Heart right ventricle (tissue), 16 donors: ENCODE measurements around the gene KCTD4. TPM values are rescaled to one million over a fixed set of nuclear protein-coding genes. Genes with fewer than 3 reads are reported as not detected.

Experiments used
- ATAC-seq, 8 donors: fragments of 200-7000 bp; cut with Tn5 transposase; one replicate each; pipeline ENCODE4 v1.9.1; 2020; ENCODE audit warnings: mild to moderate bottlenecking in 8 of 8, moderate library complexity in 8 of 8, moderate number of reproducible peaks in 1 of 8
- DNase-seq, 2 donors: peaks; one replicate each; pipeline ENCODE4 v3.0.0-alpha.2; 2020
- H3K27ac ChIP-seq, 10 donors: fragments of 200-600 bp; sonication (generic) in 2 of 10; one replicate each; pipeline versions ENCODE4 v1.5.0 to v1.8.0; 2020 to 2022; ENCODE audit warnings: mild to moderate bottlenecking in 3 of 10
- H3K27me3 ChIP-seq, 7 donors: fragments of 200-600 bp; one replicate each; pipeline ENCODE4 v1.8.0; 2021 to 2022; ENCODE audit warnings: mild to moderate bottlenecking in 2 of 7
- H3K36me3 ChIP-seq, 9 donors: fragments of 200-600 bp; sonication (generic) in 1 of 9; one replicate each; pipeline versions ENCODE4 v1.5.0 to v1.8.0; 2020 to 2022; ENCODE audit warnings: mild to moderate bottlenecking in 2 of 9
- H3K4me1 ChIP-seq, 9 donors: fragments of 200-600 bp; sonication (generic) in 1 of 9; one replicate each; pipeline versions ENCODE4 v1.5.0 to v1.8.0; 2020 to 2022; ENCODE audit warnings: mild to moderate bottlenecking in 4 of 9
- H3K4me3 ChIP-seq, 10 donors: fragments of 200-600 bp; sonication (generic) in 2 of 10; one replicate each; pipeline versions ENCODE4 v1.5.0 to v1.8.0; 2020 to 2022; ENCODE audit warnings: mild to moderate bottlenecking in 7 of 10, moderate library complexity in 2 of 10
- H3K9me3 ChIP-seq, 11 donors: fragments of 200-600 bp in 10 of 11; sonication (generic) in 2 of 11; one replicate each; pipeline versions ENCODE4 v1.5.0 to v1.8.0; 2013 to 2022; ENCODE audit warnings: mild to moderate bottlenecking in 2 of 11, control low read depth in 1 of 11, moderate library complexity in 1 of 11
- WGBS, 2 donors: extraction: QIAGEN DNeasy Blood & Tissue Kit; methylation state at CpG; one replicate each; pipeline ENCODE4 v1.1.7; 2013; ENCODE audit warnings: inconsistent platforms in 1 of 2; 5-methylcytosine and 5-hydroxymethylcytosine counted together
- intact Hi-C, 10 donors: fragments of 100-400 bp; cut with DNase I; formaldehyde crosslinking; loops; one replicate each; pipeline versions ENCODE4 v1.11.1 to v1.14.2; 2022
- polyA plus RNA-seq, 2 donors: library from polyadenylated mRNA; stranded (reverse); fragments of 200-250 nt; gene quantifications; one replicate each; pipeline ENCODE4 v1.2.3, GENCODE V29; 2013
- total RNA-seq, 10 donors: library from RNA; stranded (reverse); fragmentation: NEBNext Ultra II Directional in 3 of 10; extraction: Animal tissue kit (Norgen Biotek cat#: 25700) in 3 of 10; gene quantifications; one replicate each; pipeline versions ENCODE4 v1.2.1 to v1.2.4, GENCODE V29; 2021 to 2023
- TF ChIP-seq, protein P1 (sequence below), 9 donors: fragments of 200-600 bp; sonication (generic) in 2 of 9; IDR thresholded peaks; one replicate each; pipeline versions ENCODE4 v1.5.0 to v1.8.0; 2021 to 2022; ENCODE audit warnings: antibody characterized with exemption in 9 of 9, mild to moderate bottlenecking in 5 of 9, moderate library complexity in 1 of 9
- donor health status: Arrhythmogenic right ventricular cardiomyopathy.
- donor health status: ischemic (EF 13 %, LVEDD 7.1; RV severe dilation, severe dysfunction).
- donor health status: healthy with polysubstance abuse.
- donor health status: DM: no; HTN: yes; CAD: no.
- donor health status: DM: no; HTN: no; CAD: no.
- donor health status: ischemic (EF 25% LVEDD 6.9; RV normal size, moderate dysfunction).
- donor health status: ischemic (EF 25% LVEDD 5.7; RV mildly dilated, moderate dysfunction).
- donor health status: healthy.
- donor health status: DM: yes; HTN: yes; CAD: no.
- donor health status: Ischemic cardiomyopathy.
- donor health status: ischemic (EF 35%, LVEDD 5.7; RV mildly dilated, moderate dysfunction).
- donor health status: nonischemic (EF 11% LVEDD 7.7; RV severe dilation, severe dysfunction).
- donor health status: DM: yes; HTN: yes; CAD: no.
- donor health status: PGD.
- donor health status: ischemic (EF 29% LVEDD 5.4; RV normal size, mild dysfunction).
- donor health status: nonischemic (EF 23%, LVEDD 6.1; RV moderate dilation, normal function).

Gene KCTD4
- total and polyA plus RNA-seq, 12 donors = 0.01 to 0.16 (median 0.15) TPM; not detected in 9

DNA sequence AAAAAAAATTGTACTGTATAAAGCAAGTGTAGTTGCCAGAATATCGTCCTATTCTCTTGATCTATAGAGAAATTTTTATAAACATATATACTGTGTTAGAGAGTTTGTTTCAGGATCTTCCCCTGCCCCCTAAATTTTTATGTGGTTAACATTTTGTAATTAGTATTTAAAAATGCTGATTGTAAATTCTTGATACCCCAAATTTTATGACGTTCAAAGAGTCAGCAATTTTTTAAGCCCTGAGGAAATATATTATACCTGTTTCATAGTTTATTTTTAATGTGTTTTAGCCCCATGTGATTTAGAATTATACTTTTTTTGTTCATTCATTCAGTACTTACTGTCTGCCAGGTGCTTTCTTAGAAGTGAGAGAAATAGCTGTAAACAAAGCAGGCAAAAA lies 7.3 kb upstream of the KCTD4 start:
- WGBS, 2 donors = 46 to 62% methylated on average over 2 of the region's 2 CpGs
- TF ChIP-seq, protein P1, sequence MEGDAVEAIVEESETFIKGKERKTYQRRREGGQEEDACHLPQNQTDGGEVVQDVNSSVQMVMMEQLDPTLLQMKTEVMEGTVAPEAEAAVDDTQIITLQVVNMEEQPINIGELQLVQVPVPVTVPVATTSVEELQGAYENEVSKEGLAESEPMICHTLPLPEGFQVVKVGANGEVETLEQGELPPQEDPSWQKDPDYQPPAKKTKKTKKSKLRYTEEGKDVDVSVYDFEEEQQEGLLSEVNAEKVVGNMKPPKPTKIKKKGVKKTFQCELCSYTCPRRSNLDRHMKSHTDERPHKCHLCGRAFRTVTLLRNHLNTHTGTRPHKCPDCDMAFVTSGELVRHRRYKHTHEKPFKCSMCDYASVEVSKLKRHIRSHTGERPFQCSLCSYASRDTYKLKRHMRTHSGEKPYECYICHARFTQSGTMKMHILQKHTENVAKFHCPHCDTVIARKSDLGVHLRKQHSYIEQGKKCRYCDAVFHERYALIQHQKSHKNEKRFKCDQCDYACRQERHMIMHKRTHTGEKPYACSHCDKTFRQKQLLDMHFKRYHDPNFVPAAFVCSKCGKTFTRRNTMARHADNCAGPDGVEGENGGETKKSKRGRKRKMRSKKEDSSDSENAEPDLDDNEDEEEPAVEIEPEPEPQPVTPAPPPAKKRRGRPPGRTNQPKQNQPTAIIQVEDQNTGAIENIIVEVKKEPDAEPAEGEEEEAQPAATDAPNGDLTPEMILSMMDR (IDR thresholded peaks at IDR 0.05) = no peak
- H3K4me3 ChIP-seq = peak overlapping the region in 2 of 10 donors; percentile 16 to 25
- no peaks in the 10 kb centered on the region for H3K27me3 ChIP-seq
- peaks cover 0 to 21% (median 0%) of the 10 kb centered on the region in 9 donors for H3K36me3 ChIP-seq
- H3K27ac ChIP-seq = peak overlapping the region in 5 of 10 donors; percentile 49 to 85 (median 77)
- H3K4me1 ChIP-seq = peaks cover 4 to 41% (median 23%) of the 10 kb centered on the region in 9 donors
- no peak for DNase-seq
- ATAC-seq = no peak
- intact Hi-C loops = no loop called here
- no peaks in the 10 kb centered on the region for H3K9me3 ChIP-seq

DNA sequence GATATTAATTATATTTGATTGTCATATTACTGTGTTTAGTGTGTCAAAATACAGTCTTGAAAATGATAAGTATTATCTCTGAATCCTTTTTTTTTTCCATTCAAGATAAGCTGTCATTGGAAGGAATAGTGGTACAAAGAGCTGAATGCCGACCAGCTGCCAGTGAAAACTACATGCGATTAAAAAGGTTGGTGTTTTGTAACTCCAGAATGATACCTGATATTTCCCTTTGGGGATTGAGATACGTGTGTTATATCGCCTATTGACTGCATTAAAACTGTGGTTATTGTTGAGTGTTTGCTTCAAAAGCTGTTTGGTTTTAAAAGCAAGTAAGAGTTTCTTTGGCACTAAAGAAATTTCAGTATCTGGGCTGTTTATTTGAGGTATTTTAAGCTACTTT lies 6.5 kb upstream of the KCTD4 start:
- H3K4me1 ChIP-seq = peaks cover 4 to 41% (median 23%) of the 10 kb centered on the region in 9 donors
- DNase-seq = no peak
- no peaks in the 10 kb centered on the region for H3K27me3 ChIP-seq
- no peaks in the 10 kb centered on the region for H3K9me3 ChIP-seq
- peaks cover 0 to 21% (median 0%) of the 10 kb centered on the region in 9 donors for H3K36me3 ChIP-seq
- ATAC-seq = peak in 7 of 8 donors; percentile 14 to 65 (median 41)
- H3K27ac ChIP-seq = peak overlapping the region in 9 of 10 donors; percentile 1 to 85 (median 70)
- 32 to 52% methylated on average over 4 of the region's 4 CpGs for WGBS, 2 donors
- TF ChIP-seq, protein P1 (IDR thresholded peaks at IDR 0.05) = no peak
- intact Hi-C loops = no loop called here
- H3K4me3 ChIP-seq = peak overlapping the region in 5 of 10 donors; percentile 3 to 25 (median 20)

DNA sequence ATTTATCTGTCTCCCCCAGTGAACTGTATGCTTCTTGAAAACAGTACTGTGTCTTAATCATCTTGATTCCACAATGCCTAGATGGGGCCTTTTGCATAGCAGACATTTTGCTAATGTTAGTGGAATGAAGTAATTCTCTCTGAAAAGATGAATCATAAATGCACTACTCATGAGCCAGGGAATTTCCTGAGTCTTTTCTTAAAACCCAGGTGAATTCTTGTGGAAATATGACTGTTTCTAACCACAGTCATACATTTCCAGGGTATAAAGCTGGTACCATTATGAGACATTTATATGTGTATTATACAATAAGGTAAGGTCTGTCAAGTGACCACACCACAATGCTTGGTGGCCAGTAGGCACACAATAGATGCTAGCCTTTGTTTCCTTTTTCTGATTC lies 5.5 kb upstream of the KCTD4 start:
- TF ChIP-seq, protein P1 (IDR thresholded peaks at IDR 0.05) = no peak
- ATAC-seq (peak in 6 of 8 donors; percentile 11 to 54 (median 34)), DNase-seq (no peak)
- H3K27ac ChIP-seq = peak overlapping the region; percentile 1 to 85 (median 60)
- intact Hi-C loops = no loop called here
- H3K4me1 ChIP-seq = peaks cover 4 to 41% (median 23%) of the 10 kb centered on the region in 9 donors
- no peaks in the 10 kb centered on the region for H3K27me3 ChIP-seq
- H3K36me3 ChIP-seq = peaks cover 0 to 21% (median 0%) of the 10 kb centered on the region in 9 donors
- no peak overlapping the region for H3K4me3 ChIP-seq
- no peaks in the 10 kb centered on the region for H3K9me3 ChIP-seq

DNA sequence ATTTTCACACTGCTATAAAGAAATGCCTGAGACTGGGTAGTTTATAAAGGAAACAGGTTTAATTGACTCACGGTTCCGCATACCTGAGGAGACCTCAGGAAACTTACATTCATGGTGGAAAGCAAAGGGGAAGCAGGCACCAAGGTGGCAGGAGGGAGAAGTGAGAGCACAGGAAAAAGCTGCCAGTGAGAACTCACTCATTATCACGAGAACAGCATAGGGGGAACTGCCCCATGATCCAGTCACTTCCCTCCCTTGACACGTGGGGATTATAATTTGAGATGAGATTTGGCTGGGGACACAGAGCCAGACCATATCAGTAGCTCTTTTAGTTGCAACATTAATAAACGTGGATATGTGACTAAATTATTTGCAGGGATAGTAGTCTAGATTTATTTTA lies 4.3 kb upstream of the KCTD4 start:
- intact Hi-C loops = no loop called here
- ATAC-seq (no peak), DNase-seq (no peak)
- WGBS, 2 donors = 48 to 56% methylated on average over 5 of the region's 5 CpGs
- H3K4me1 ChIP-seq = peaks cover 4 to 41% (median 23%) of the 10 kb centered on the region in 9 donors
- H3K9me3 ChIP-seq = no peaks in the 10 kb centered on the region
- TF ChIP-seq, protein P1 (IDR thresholded peaks at IDR 0.05) = no peak
- peaks cover 0 to 14% (median 0%) of the 10 kb centered on the region in 9 donors for H3K36me3 ChIP-seq
- H3K4me3 ChIP-seq = no peak overlapping the region
- H3K27me3 ChIP-seq = no peaks in the 10 kb centered on the region
- peak overlapping the region in 1 of 10 donors; percentile 10 for H3K27ac ChIP-seq
